Endodermal cell (in vitro differentiated cells): ENCODE data around the gene TEX101. TPM values are rescaled to one million over a fixed set of nuclear protein-coding genes. Genes with fewer than 3 reads are reported as not detected.

Experiments
- DNase-seq: peaks from one replicate; pipeline ENCODE4 v3.0.0-alpha.2; 2017
- H3K27ac ChIP-seq: 2 replicates; pipeline ENCODE4 v1.5.1; 2013; ENCODE audit warnings: mild to moderate bottlenecking, low read depth, low read length, moderate library complexity
- H3K27me3 ChIP-seq: 2 replicates; pipeline ENCODE4 v1.6.1; 2013; ENCODE audit warnings: mild to moderate bottlenecking, low read length, moderate library complexity; ENCODE audit not compliant: insufficient read depth, control insufficient read depth, poor library complexity, severe bottlenecking
- H3K36me3 ChIP-seq: 2 replicates; pipeline ENCODE4 v1.7.0; 2013; ENCODE audit warnings: mild to moderate bottlenecking, low read length, moderate library complexity; ENCODE audit not compliant: control insufficient read depth, insufficient read depth
- H3K4me1 ChIP-seq: one replicate; pipeline ENCODE4 v1.7.0; 2013; ENCODE audit warnings: low read length; ENCODE audit not compliant: control insufficient read depth, insufficient read depth
- H3K4me3 ChIP-seq: 2 replicates; pipeline ENCODE4 v1.5.1; 2013; ENCODE audit warnings: mild to moderate bottlenecking, low read length, moderate library complexity
- H3K9ac ChIP-seq: 2 replicates; pipeline ENCODE4 v1.6.1; 2013; ENCODE audit warnings: mild to moderate bottlenecking, low read length, moderate library complexity; ENCODE audit not compliant: poor library complexity, severe bottlenecking; ENCODE audit errors: extremely low read depth
- H3K9me3 ChIP-seq: 2 replicates; pipeline ENCODE4 v1.6.1; 2013; ENCODE audit warnings: mild to moderate bottlenecking, low read length, moderate library complexity; ENCODE audit not compliant: control insufficient read depth
- H3K27ac Mint-ChIP-seq: 2 replicates; pipeline ENCODE4 v1.8.0; 2020; ENCODE audit warnings: mixed read lengths
- H3K27me3 Mint-ChIP-seq: 2 replicates; pipeline ENCODE4 v1.8.0; 2021; ENCODE audit warnings: mild to moderate bottlenecking, mixed read lengths; ENCODE audit not compliant: insufficient read depth
- H3K36me3 Mint-ChIP-seq: 2 replicates; pipeline ENCODE4 v1.8.0; 2020; ENCODE audit warnings: low read depth, mixed read lengths
- H3K4me1 Mint-ChIP-seq: 2 replicates; pipeline ENCODE4 v1.8.0; 2020; ENCODE audit warnings: mixed read lengths
- H3K4me3 Mint-ChIP-seq: 2 replicates; pipeline ENCODE4 v1.8.0; 2020; ENCODE audit warnings: mild to moderate bottlenecking, moderate library complexity, mixed read lengths
- H3K9me3 Mint-ChIP-seq: 2 replicates; pipeline ENCODE4 v1.8.0; 2020; ENCODE audit warnings: mild to moderate bottlenecking, mixed read lengths
- CTCF ChIP-seq: fragments of 200-600 bp; sonication (generic); conservative IDR thresholded peaks from 2 replicates; pipeline ENCODE4 v1.5.0; 2021; ENCODE audit warnings: antibody characterized with exemption, mild to moderate bottlenecking
- WGBS, 2 experiments: methylation state at CpG; one replicate each; pipeline versions ENCODE4 v1.1.5 to v1.1.7; 2013; ENCODE audit warnings: missing lambda C conversion rate in 2 of 2, mixed read lengths in 1 of 2; ENCODE audit not compliant: insufficient coverage in 1 of 2, insufficient read length in 1 of 2; 5-methylcytosine and 5-hydroxymethylcytosine counted together
- total RNA-seq, 2 donors: library from RNA; stranded (reverse); fragmentation: NEBNext Ultra II Directional in 1 of 2; extraction: Animal tissue kit (Norgen Biotek cat#: 25700) in 1 of 2; gene quantifications; 2 replicates in 1 of 2; 3 replicates in 1 of 2; pipeline ENCODE4 v1.2.1, GENCODE V29; 2021

Gene TEX101
- total RNA-seq, 2 donors from 2014 or later = 0.59 TPM; not detected in 1

GRCh38 chr19:43461303-43461702 lies 46.6 kb downstream of the TEX101 start:
- H3K9me3 Mint-ChIP-seq = peaks cover 19% of the 10 kb centered on the region
- Histone ChIP-seq H3K9me3 (no peaks in the 10 kb centered on the region), H3K27ac (no peak overlapping the region), H3K9ac (no peak overlapping the region), H3K4me3 (no peak overlapping the region), H3K36me3 (no peaks in the 10 kb centered on the region), H3K27me3 (peaks cover 37% of the 10 kb centered on the region), H3K4me1 (no peaks in the 10 kb centered on the region)
- WGBS, 2 experiments = 88 to 93% methylated on average over 3 to 12 of the region's 12 CpGs
- H3K4me1 Mint-ChIP-seq = no peaks in the 10 kb centered on the region
- H3K36me3 Mint-ChIP-seq = no peaks in the 10 kb centered on the region
- no peak for DNase-seq
- H3K27me3 Mint-ChIP-seq = peaks cover 65% of the 10 kb centered on the region
- TF ChIP-seq CTCF = no peak
- no peak overlapping the region for H3K27ac Mint-ChIP-seq
- H3K4me3 Mint-ChIP-seq = no peak overlapping the region

GRCh38 chr19:43462383-43462782 lies 47.7 kb downstream of the TEX101 start:
- peaks cover 19% of the 10 kb centered on the region for H3K9me3 Mint-ChIP-seq
- no peaks in the 10 kb centered on the region for H3K36me3 Mint-ChIP-seq
- Histone ChIP-seq H3K4me1 (no peaks in the 10 kb centered on the region), H3K9ac (no peak overlapping the region), H3K9me3 (no peaks in the 10 kb centered on the region), H3K27me3 (peaks cover 37% of the 10 kb centered on the region), H3K4me3 (no peak overlapping the region), H3K36me3 (no peaks in the 10 kb centered on the region), H3K27ac (no peak overlapping the region)
- no peak overlapping the region for H3K4me3 Mint-ChIP-seq
- H3K4me1 Mint-ChIP-seq = no peaks in the 10 kb centered on the region
- no peak for DNase-seq
- TF ChIP-seq CTCF = no peak
- 83 to 92% methylated on average over 5 of the region's 7 CpGs for WGBS, 2 experiments
- H3K27me3 Mint-ChIP-seq = peaks cover 68% of the 10 kb centered on the region
- H3K27ac Mint-ChIP-seq = no peak overlapping the region

- no peaks in the 10 kb centered on the region for H3K36me3 ChIP-seq
- no peak for DNase-seq
- 9 to 11% methylated on average over 17 to 33 of the region's 33 CpGs for WGBS, 2 experiments
- no peaks in the 10 kb centered on the region for H3K36me3 Mint-ChIP-seq
- H3K27me3 Mint-ChIP-seq = peaks cover 71% of the 10 kb centered on the region
- H3K9me3 Mint-ChIP-seq = peaks cover 19% of the 10 kb centered on the region
- peak overlapping the region; percentile 80 for H3K4me3 ChIP-seq
- no peaks in the 10 kb centered on the region for H3K9me3 ChIP-seq
- peak overlapping the region; percentile 70 for H3K4me3 Mint-ChIP-seq
- TF ChIP-seq CTCF = no peak
- H3K27me3 ChIP-seq = peaks cover 37% of the 10 kb centered on the region
- no peak overlapping the region for H3K27ac Mint-ChIP-seq
- no peaks in the 10 kb centered on the region for H3K4me1 ChIP-seq
- H3K27ac ChIP-seq = no peak overlapping the region
- no peak overlapping the region for H3K9ac ChIP-seq
- no peaks in the 10 kb centered on the region for H3K4me1 Mint-ChIP-seq
Observed at GRCh38 chr19:43462785-43463380, 48.2 kb downstream of the TEX101 start.
